ENCODE results near the gene CDK5R2. TPM values are rescaled to one million over a fixed set of nuclear protein-coding genes. Genes with fewer than 3 reads are reported as not detected.

The CDK5R2 gene
- total RNA-seq, 1 donor from 2014 or later = 1.9 TPM

DNA sequence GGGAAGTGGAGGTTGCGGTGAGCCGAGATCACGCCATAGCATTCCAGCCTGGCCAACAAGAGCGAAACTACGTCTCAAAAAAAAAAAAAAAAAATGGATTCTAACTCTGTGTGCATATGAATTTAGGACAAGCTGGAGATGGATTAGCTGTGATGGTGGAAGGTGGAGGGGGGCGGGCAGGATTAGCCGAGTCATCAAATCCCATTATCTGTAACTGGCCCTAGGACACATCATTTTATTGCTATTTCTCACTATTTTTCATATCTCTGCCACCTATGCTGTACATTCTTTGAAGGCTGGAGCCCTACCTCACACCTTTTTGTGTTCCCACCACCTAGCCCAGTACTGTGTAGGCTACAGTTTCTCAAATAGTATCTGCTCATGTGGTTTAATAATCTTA, 7.3 kb upstream of the CDK5R2 start:
- Mint-ChIP-seq H3K4me1 (no peaks in the 10 kb centered on the region), H3K4me3 (no peak overlapping the region), H3K27ac (ENCODE audit: unreplicated experiment) (no peak overlapping the region), H3K9me3 (no peaks in the 10 kb centered on the region), H3K27me3 (ENCODE audit: low read depth) (peaks cover 80% of the 10 kb centered on the region), H3K36me3 (ENCODE audit: low read depth) (no peaks in the 10 kb centered on the region)
- TF ChIP-seq, protein P1, sequence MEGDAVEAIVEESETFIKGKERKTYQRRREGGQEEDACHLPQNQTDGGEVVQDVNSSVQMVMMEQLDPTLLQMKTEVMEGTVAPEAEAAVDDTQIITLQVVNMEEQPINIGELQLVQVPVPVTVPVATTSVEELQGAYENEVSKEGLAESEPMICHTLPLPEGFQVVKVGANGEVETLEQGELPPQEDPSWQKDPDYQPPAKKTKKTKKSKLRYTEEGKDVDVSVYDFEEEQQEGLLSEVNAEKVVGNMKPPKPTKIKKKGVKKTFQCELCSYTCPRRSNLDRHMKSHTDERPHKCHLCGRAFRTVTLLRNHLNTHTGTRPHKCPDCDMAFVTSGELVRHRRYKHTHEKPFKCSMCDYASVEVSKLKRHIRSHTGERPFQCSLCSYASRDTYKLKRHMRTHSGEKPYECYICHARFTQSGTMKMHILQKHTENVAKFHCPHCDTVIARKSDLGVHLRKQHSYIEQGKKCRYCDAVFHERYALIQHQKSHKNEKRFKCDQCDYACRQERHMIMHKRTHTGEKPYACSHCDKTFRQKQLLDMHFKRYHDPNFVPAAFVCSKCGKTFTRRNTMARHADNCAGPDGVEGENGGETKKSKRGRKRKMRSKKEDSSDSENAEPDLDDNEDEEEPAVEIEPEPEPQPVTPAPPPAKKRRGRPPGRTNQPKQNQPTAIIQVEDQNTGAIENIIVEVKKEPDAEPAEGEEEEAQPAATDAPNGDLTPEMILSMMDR (conservative IDR thresholded peaks at IDR 0.05) = no peak
- no peak for DNase-seq (ENCODE audit: low read depth, low spot score)

DNA sequence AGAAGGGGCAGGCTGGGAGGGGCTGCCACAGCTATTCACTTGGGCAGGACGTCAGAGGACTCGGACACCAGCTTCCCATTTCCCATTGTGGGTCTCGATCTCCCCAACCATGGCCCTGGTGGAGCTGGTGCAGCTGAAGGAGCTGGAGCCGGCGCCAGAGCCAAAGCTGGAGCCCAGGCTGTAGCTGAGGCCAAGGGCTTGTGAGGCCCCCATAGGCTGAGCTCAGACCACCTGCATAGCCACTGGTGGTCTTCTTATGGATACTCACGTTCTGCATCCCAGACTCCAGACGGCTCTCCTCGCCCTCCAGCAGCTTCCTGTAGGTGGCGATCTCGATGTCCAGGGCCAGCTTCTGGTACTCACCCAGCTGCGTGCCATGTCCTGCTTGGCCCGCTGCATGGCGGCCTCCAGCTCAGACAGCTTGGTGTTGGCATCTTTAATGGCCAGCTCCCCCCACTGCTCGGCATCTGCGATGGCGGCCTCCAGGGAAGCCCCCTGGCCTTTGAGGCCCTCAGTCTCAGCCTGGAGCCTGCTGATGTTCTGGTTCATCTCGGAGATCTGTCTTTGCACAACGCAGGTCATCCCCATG, 6.0 kb upstream of the CDK5R2 start:
- Mint-ChIP-seq H3K4me1 (peaks cover 7% of the 10 kb centered on the region), H3K4me3 (no peak overlapping the region), H3K9me3 (no peaks in the 10 kb centered on the region), H3K27ac (ENCODE audit: unreplicated experiment) (no peak overlapping the region), H3K36me3 (ENCODE audit: low read depth) (no peaks in the 10 kb centered on the region), H3K27me3 (ENCODE audit: low read depth) (peaks cover 85% of the 10 kb centered on the region)
- no peak for DNase-seq (ENCODE audit: low read depth, low spot score)
- TF ChIP-seq, protein P1 (conservative IDR thresholded peaks at IDR 0.05) = peak; percentile 15

DNA sequence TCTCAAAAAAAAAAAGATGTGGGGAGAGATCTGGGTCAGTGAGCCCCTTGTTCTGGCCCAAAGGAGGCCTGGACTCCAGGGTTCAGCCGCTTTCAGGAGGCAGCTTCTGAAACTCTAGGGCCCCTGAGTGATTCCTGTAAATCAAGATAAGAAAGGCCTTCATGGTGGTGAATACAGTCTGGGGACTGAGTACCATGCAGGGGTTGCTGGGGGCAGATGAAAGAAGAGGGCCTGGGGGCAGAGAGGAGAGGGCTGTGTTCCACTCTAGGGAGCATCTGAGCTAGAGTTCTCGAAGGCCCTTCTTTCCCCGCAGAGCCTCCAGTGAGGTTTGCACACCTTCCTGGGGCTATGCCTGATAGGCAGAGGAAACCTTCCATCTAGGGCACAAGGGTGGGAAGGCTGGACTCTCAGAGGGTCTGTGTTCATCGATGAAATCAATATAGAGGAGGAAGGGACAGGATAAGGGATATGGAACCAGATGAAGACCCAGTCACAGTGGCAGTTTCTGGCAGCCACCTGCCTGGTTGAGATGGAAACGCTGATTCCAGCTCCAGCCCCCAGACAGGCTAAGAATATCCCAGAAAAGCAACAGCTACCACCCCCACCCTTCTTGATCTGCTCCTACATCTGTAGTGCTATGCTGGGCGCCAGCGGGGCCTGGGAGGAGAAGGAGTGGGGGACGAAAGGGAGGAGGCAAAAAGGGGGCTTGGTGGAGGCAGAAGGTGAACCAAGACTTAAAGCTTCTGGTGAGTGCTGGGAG, 4.7 kb upstream of the CDK5R2 start:
- Mint-ChIP-seq H3K27ac (ENCODE audit: unreplicated experiment) (no peak overlapping the region), H3K4me1 (peaks cover 13% of the 10 kb centered on the region), H3K4me3 (no peak overlapping the region), H3K36me3 (ENCODE audit: low read depth) (no peaks in the 10 kb centered on the region), H3K27me3 (ENCODE audit: low read depth) (peaks cover 85% of the 10 kb centered on the region), H3K9me3 (no peaks in the 10 kb centered on the region)
- TF ChIP-seq, protein P1 (conservative IDR thresholded peaks at IDR 0.05) = no peak
- no peak for DNase-seq (ENCODE audit: low read depth, low spot score)

DNA sequence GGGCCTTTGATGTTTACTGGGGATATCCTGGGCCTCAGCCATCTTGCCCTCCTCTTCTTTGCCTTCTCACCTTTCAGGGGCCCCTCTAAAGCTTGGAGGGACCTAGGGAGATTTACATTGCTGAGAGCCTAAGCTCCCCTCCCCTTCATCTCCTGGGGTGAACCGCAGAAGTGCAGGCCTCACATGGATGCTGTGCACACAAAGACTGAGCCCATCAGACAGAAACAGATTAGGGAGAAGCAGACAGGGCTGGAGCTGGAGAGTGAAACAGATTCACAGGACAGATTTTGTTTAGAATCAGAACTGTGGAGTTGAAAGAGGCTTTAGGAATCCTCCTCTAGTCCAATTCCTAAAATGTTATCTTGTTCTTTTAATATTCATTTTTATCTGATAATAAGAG, 3.4 kb upstream of the CDK5R2 start:
- no peak overlapping the region for H3K4me3 Mint-ChIP-seq
- DNase-seq (ENCODE audit: low read depth, low spot score) = no peak
- H3K4me1 Mint-ChIP-seq = peaks cover 15% of the 10 kb centered on the region
- no peaks in the 10 kb centered on the region for H3K9me3 Mint-ChIP-seq
- H3K36me3 Mint-ChIP-seq (ENCODE audit: low read depth) = no peaks in the 10 kb centered on the region
- TF ChIP-seq, protein P1 (conservative IDR thresholded peaks at IDR 0.05) = no peak
- H3K27ac Mint-ChIP-seq (ENCODE audit: unreplicated experiment) = no peak overlapping the region
- peaks cover 82% of the 10 kb centered on the region for H3K27me3 Mint-ChIP-seq (ENCODE audit: low read depth)

DNA sequence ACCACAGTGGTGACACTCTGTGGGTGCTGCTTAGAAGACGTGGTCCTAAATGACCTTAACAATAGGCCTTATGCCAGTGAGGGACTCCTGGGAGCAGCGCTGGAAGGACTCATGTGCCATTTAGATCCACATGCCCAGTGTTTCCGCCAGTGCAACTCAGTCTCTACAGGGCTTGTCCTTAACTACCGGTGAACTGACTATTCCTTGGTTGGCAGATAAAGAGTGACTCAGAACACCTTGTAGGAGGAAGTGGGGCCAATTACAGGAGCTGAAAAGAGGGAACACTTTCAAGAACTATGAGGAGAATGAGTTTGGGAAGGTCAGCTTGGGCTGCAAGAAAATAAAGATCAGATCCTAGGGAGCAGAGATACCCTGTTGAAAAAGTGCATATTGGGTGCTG, 1.8 kb upstream of the CDK5R2 start:
- H3K27me3 Mint-ChIP-seq (ENCODE audit: low read depth) = peaks cover 88% of the 10 kb centered on the region
- H3K27ac Mint-ChIP-seq (ENCODE audit: unreplicated experiment) = peak overlapping the region; percentile 70
- H3K4me3 Mint-ChIP-seq = peak overlapping the region; percentile 74
- DNase-seq (ENCODE audit: low read depth, low spot score) = no peak
- TF ChIP-seq, protein P1 (conservative IDR thresholded peaks at IDR 0.05) = no peak
- peaks cover 22% of the 10 kb centered on the region for H3K4me1 Mint-ChIP-seq
- no peaks in the 10 kb centered on the region for H3K36me3 Mint-ChIP-seq (ENCODE audit: low read depth)
- H3K9me3 Mint-ChIP-seq = no peaks in the 10 kb centered on the region

All from neural crest cell (in vitro differentiated cells).